Mesendoderm (in vitro differentiated cells): Measurements from ENCODE around the gene MAST4.
A peak's percentile ranks its signal among the peaks of the same experiment; 100 is the strongest.

Source experiments
- DNase-seq: peaks from one replicate; pipeline ENCODE4 v3.0.0; 2013
- H2AK5ac ChIP-seq: 2 replicates; pipeline ENCODE4 v1.6.1; 2013; ENCODE audit warnings: low read length, inconsistent platforms
- H2BK120ac ChIP-seq: 2 replicates; pipeline ENCODE4 v1.6.1; 2013; ENCODE audit warnings: low read depth, mild to moderate bottlenecking, low read length, moderate library complexity, mixed read lengths
- H2BK15ac ChIP-seq: replicated peaks from 2 replicates; pipeline ENCODE4 v1.6.1; 2013; ENCODE audit warnings: low read depth, mild to moderate bottlenecking, moderate library complexity
- H2BK5ac ChIP-seq: 2 replicates; pipeline ENCODE4 v1.6.1; 2013; ENCODE audit warnings: low read length, inconsistent platforms
- H3K18ac ChIP-seq: 2 replicates; pipeline ENCODE4 v1.6.1; 2013; ENCODE audit warnings: mild to moderate bottlenecking, low read length, mixed read lengths
- H3K23ac ChIP-seq: one replicate; pipeline ENCODE4 v1.6.1; 2013; ENCODE audit warnings: low read length
- H3K27ac ChIP-seq: 2 replicates; pipeline ENCODE4 v1.5.1; 2013; ENCODE audit warnings: low read depth, mild to moderate bottlenecking, inconsistent platforms, low read length, moderate library complexity
- H3K27me3 ChIP-seq: 2 replicates; pipeline ENCODE4 v1.6.1; 2013; ENCODE audit warnings: low read length, control low read depth, mild to moderate bottlenecking, inconsistent platforms; ENCODE audit not compliant: insufficient read depth, poor library complexity
- H3K36me3 ChIP-seq: 2 replicates; pipeline ENCODE4 v1.6.1; 2013; ENCODE audit warnings: low read length, inconsistent platforms; ENCODE audit not compliant: control insufficient read depth, insufficient read depth
- H3K4ac ChIP-seq: one replicate; pipeline ENCODE4 v1.6.1; 2013; ENCODE audit warnings: low read depth, mild to moderate bottlenecking, low read length, moderate library complexity
- H3K4me1 ChIP-seq: 2 replicates; pipeline ENCODE4 v1.6.1; 2013; ENCODE audit warnings: low read depth, low read length, inconsistent platforms; ENCODE audit not compliant: control insufficient read depth
- H3K4me2 ChIP-seq: 2 replicates; pipeline ENCODE4 v1.6.1; 2013; ENCODE audit warnings: low read length
- H3K4me3 ChIP-seq: 2 replicates; pipeline ENCODE4 v1.5.1; 2013; ENCODE audit warnings: mild to moderate bottlenecking, low read length
- H3K56ac ChIP-seq: one replicate; pipeline ENCODE4 v1.6.1; 2013; ENCODE audit warnings: low read length
- H3K79me1 ChIP-seq: 2 replicates; pipeline ENCODE4 v1.6.1; 2013; ENCODE audit warnings: low read length, inconsistent platforms
- H3K79me2 ChIP-seq: 2 replicates; pipeline ENCODE4 v1.6.1; 2013; ENCODE audit warnings: mild to moderate bottlenecking, low read length; ENCODE audit not compliant: control insufficient read depth, insufficient read depth
- H3K9ac ChIP-seq: 2 replicates; pipeline ENCODE4 v1.6.1; 2013; ENCODE audit warnings: low read length, inconsistent platforms
- H4K5ac ChIP-seq: one replicate; pipeline ENCODE4 v1.6.1; 2013; ENCODE audit warnings: low read length
- H4K8ac ChIP-seq: one replicate; pipeline ENCODE4 v1.6.1; 2013; ENCODE audit warnings: low read depth, mild to moderate bottlenecking, control low read depth, low read length, moderate library complexity
- WGBS: extraction: QIAGEN DNeasy Blood & Tissue Kit; methylation state at CpG from one replicate; pipeline ENCODE4 v1.1.7; 2013; ENCODE audit warnings: low lambda C conversion rate, missing lambda C conversion rate; ENCODE audit not compliant: insufficient coverage; ENCODE audit errors: extremely low coverage; 5-methylcytosine and 5-hydroxymethylcytosine counted together

Gene MAST4

DNA sequence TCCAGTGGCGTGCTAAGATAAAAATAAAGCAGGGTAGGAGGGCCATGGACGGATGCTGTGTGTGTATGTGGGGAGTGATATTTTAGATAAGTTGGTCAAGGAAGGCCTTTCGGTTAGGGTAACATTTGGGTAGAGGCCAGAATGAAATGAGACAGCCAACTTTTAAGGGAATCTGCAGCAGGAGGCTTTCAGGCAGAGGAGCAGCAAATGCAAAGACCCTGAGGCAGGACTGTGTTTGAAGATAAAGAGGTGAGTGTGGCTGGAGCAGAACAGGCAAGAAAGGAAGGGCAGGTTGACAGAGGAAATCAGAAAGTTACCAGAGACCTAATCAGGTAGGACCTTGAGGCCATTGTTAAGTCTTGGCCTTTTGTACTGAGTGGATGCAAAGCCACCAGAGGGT is 106.2 kb downstream of the MAST4 start:
- H3K27ac ChIP-seq = no peak overlapping the region
- no peak overlapping the region for H2AK5ac ChIP-seq
- no CpG with 5 or more reads among the region's 3 CpGs for WGBS
- no peak overlapping the region for H3K23ac ChIP-seq
- no peak overlapping the region for H3K4me3 ChIP-seq
- no peak overlapping the region for H2BK5ac ChIP-seq
- peaks cover 6% of the 10 kb centered on the region for H3K4me1 ChIP-seq
- H3K9ac ChIP-seq = no peak overlapping the region
- no peak overlapping the region for H4K5ac ChIP-seq
- H2BK15ac ChIP-seq = no peak overlapping the region
- no peak overlapping the region for H3K56ac ChIP-seq
- H2BK120ac ChIP-seq = no peak overlapping the region
- H3K27me3 ChIP-seq = peaks cover 2% of the 10 kb centered on the region
- H3K4me2 ChIP-seq = no peak overlapping the region
- H3K79me2 ChIP-seq = no peaks in the 10 kb centered on the region
- DNase-seq = no peak
- H3K36me3 ChIP-seq = no peaks in the 10 kb centered on the region
- no peaks in the 10 kb centered on the region for H3K79me1 ChIP-seq
- no peak overlapping the region for H3K4ac ChIP-seq
- no peak overlapping the region for H4K8ac ChIP-seq
- no peak overlapping the region for H3K18ac ChIP-seq

DNA sequence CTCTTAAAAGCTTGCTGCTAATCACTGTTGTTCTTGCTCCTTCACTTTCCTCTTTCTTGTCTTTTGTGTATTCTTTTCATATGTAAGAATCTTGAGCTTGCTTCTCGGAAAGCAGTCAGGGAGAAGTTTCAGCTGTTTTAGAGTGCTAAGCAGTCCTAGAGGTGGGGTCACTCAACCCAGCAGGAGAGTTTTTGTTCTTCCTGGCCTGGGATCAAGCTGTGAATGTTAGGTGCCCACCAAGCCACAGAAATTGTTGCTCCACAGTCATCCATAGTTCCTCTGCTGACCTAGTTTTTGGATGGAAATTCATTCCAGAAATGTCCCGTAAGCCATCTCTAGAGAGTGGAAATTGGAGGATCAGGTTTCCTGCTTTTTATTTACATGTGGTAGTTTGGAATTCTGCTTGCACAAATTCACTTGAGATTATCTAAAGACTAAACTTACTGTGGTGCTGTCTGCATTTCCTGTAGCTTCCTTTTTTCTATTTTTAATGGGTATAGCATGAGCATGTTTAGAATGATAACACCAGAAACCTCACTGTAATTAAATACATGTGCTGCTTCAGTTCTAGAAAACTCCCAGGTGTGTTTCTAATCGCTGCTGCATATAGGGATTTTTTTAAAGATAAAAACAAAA is 108.7 kb downstream of the MAST4 start:
- Histone ChIP-seq H3K23ac (no peak overlapping the region), H3K18ac (no peak overlapping the region), H3K4me2 (no peak overlapping the region), H3K27ac (no peak overlapping the region), H3K36me3 (no peaks in the 10 kb centered on the region), H4K8ac (no peak overlapping the region), H3K4me1 (peaks cover 5% of the 10 kb centered on the region), H3K9ac (no peak overlapping the region), H3K4me3 (no peak overlapping the region), H3K4ac (no peak overlapping the region), H3K79me1 (no peaks in the 10 kb centered on the region), H2BK15ac (peak overlapping the region; percentile 2), H3K79me2 (no peaks in the 10 kb centered on the region), H2BK120ac (no peak overlapping the region), H3K56ac (no peak overlapping the region), H2BK5ac (no peak overlapping the region), H2AK5ac (no peak overlapping the region), H3K27me3 (peaks cover 2% of the 10 kb centered on the region), H4K5ac (no peak overlapping the region)
- no CpG with 5 or more reads among the region's 3 CpGs for WGBS
- no peak for DNase-seq

DNA sequence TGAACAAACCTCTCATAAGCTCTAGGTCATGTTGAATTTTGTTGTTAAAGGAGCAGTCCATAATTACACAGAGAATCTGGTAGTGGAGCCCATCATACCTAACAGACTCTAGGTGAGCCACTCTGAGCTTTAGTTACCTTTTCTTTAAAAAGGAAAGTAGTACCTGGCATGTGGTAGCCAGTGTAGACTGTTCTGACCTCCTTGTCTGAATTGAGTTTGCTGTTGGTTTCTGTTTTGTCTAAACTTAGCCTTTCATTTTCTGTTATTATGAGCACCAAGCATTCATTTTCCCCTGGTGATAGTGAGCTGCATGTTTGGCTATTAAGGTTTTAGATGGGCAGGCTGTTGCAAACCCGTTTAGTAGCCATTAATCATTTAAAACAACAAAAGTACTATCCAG is 112.2 kb downstream of the MAST4 start:
- Histone ChIP-seq H3K79me2 (no peaks in the 10 kb centered on the region), H2BK5ac (no peak overlapping the region), H3K56ac (no peak overlapping the region), H3K27ac (no peak overlapping the region), H3K23ac (no peak overlapping the region), H2BK15ac (no peak overlapping the region), H3K27me3 (no peaks in the 10 kb centered on the region), H3K4me3 (no peak overlapping the region), H4K8ac (no peak overlapping the region), H3K9ac (no peak overlapping the region), H3K4ac (no peak overlapping the region), H3K4me1 (peaks cover 5% of the 10 kb centered on the region), H4K5ac (no peak overlapping the region), H2AK5ac (no peak overlapping the region), H3K18ac (no peak overlapping the region), H3K4me2 (no peak overlapping the region), H3K79me1 (no peaks in the 10 kb centered on the region), H3K36me3 (no peaks in the 10 kb centered on the region), H2BK120ac (no peak overlapping the region)
- WGBS = no CpG with 5 or more reads among the region's 1 CpG
- DNase-seq = no peak

DNA sequence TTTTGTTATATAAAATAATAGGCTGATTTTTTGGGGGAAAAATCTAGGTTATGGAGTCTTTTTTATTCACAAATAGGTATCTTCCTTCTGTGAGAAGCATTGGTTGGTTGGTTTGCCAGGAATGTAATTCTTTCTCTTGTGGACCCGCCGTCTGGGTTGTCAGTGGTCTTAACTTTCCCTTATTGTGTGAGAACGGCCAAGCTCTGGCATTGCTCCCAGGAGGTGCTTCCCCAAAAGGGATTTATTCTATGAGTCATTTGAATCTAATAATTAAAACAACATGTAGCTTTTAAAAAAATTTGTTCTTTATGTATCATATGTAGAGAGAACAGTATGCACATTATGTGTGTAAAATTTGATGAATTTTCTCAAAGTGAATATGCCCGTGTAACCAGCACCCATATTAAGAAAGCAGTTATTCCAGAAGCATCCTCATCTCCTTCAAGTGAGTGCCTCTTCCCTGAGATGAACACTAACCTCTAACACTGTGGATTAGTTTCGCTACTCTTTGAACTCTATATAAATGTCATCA is 114.4 kb downstream of the MAST4 start:
- Histone ChIP-seq H3K4ac (no peak overlapping the region), H2BK15ac (no peak overlapping the region), H3K79me1 (no peaks in the 10 kb centered on the region), H2BK5ac (no peak overlapping the region), H3K56ac (no peak overlapping the region), H4K5ac (no peak overlapping the region), H3K18ac (no peak overlapping the region), H3K27me3 (no peaks in the 10 kb centered on the region), H2BK120ac (no peak overlapping the region), H3K9ac (no peak overlapping the region), H3K4me1 (no peaks in the 10 kb centered on the region), H3K27ac (no peak overlapping the region), H3K4me3 (no peak overlapping the region), H3K4me2 (no peak overlapping the region), H4K8ac (no peak overlapping the region), H3K36me3 (no peaks in the 10 kb centered on the region), H2AK5ac (no peak overlapping the region), H3K79me2 (no peaks in the 10 kb centered on the region), H3K23ac (no peak overlapping the region)
- no peak for DNase-seq
- WGBS = no CpG with 5 or more reads among the region's 5 CpGs

DNA sequence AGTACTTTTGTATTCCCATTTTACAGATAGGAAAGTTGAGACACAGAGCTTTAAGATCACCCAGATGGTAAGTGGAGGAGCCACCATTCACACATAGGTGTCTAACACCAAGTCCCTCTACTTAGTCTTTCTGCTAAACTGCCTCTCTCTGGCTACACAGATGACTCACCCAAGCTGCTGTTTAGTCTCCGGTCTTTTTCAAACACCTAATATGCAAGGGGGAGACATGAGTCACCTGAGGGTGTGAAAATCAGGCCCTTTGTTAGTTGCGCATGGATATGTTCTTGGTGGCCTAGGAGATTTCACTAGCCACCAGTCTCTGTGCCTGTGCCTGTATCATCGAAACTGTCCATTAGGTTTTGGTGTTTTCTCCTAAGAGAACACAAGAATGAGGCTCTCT is 117.8 kb downstream of the MAST4 start:
- H2BK120ac ChIP-seq = no peak overlapping the region
- no peak overlapping the region for H4K5ac ChIP-seq
- H3K79me1 ChIP-seq = no peaks in the 10 kb centered on the region
- no peaks in the 10 kb centered on the region for H3K4me1 ChIP-seq
- no peak overlapping the region for H3K56ac ChIP-seq
- no peak overlapping the region for H3K4me3 ChIP-seq
- DNase-seq = peak; percentile 90
- H3K4ac ChIP-seq = no peak overlapping the region
- H4K8ac ChIP-seq = no peak overlapping the region
- H3K18ac ChIP-seq = no peak overlapping the region
- H2AK5ac ChIP-seq = no peak overlapping the region
- no peaks in the 10 kb centered on the region for H3K36me3 ChIP-seq
- no peaks in the 10 kb centered on the region for H3K27me3 ChIP-seq
- no peak overlapping the region for H2BK5ac ChIP-seq
- no peak overlapping the region for H3K23ac ChIP-seq
- H3K79me2 ChIP-seq = no peaks in the 10 kb centered on the region
- no peak overlapping the region for H3K9ac ChIP-seq
- WGBS = no CpG with 5 or more reads among the region's 3 CpGs
- no peak overlapping the region for H3K27ac ChIP-seq
- no peak overlapping the region for H2BK15ac ChIP-seq
- H3K4me2 ChIP-seq = no peak overlapping the region
